GM04503 (cell line): Measurements from ENCODE around the gene WWOX.

Experiments
- DNase-seq: peaks from one replicate; pipeline ENCODE4 v3.0.0-alpha.2; 2012; ENCODE audit warnings: low read depth

The WWOX gene

DNA sequence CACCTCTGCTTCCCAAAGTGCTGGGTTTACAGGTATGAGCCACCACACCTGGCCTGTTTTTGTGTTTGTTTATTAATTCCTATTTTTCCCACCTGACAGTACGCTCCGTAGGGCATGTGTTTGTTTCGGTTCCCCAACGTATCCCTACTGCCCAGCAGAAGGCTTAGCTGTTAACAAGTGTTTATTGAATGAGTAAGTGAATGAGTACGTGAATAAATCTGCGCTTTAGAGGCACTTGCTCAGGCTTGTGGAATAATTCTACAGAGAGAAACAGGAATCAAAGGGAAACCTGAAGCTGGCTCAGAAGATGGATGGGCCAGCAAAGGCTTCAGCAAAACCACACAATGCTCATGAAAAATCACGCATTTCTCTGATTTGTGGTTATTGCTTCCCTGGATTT lies 853.2 kb downstream of the WWOX start:
- DNase-seq = no peak

- DNase-seq = no peak
Observed at GRCh38 chr16:78953526-78953925, 854.1 kb downstream of the WWOX start.

GRCh38 chr16:78955206-78955605 lies 855.8 kb downstream of the WWOX start:
- DNase-seq = no peak

DNA sequence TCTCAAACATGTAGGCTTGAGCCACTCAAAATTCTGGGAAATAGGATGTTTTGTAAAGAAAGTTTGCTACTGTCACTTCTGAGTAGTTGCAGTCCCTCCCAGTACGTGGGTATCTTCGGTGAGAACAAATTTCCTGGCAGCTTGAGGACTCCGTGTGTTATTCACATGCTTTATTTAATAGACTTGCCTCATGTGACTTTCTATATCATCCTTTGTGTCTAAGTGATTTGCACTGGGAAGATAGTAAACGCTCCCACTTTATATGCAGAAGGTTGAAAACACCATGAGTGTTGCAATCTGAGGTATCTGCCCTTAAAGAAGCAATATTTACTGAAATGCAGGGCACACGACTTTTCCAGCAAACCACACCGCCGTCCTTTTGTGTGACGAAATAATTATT lies 857.4 kb downstream of the WWOX start:
- DNase-seq = no peak

GRCh38 chr16:78957317-78958100 lies 858.1 kb downstream of the WWOX start:
- no peak for DNase-seq

- no peak for DNase-seq
Observed at GRCh38 chr16:78961464-78961863, 862.0 kb downstream of the WWOX start.

GRCh38 chr16:78962457-78962929 lies 863.0 kb downstream of the WWOX start:
- no peak for DNase-seq

- no peak for DNase-seq
Observed at GRCh38 chr16:78967948-78968347, 868.5 kb downstream of the WWOX start.

GRCh38 chr16:78969721-78970120 lies 870.3 kb downstream of the WWOX start:
- DNase-seq = no peak

DNA sequence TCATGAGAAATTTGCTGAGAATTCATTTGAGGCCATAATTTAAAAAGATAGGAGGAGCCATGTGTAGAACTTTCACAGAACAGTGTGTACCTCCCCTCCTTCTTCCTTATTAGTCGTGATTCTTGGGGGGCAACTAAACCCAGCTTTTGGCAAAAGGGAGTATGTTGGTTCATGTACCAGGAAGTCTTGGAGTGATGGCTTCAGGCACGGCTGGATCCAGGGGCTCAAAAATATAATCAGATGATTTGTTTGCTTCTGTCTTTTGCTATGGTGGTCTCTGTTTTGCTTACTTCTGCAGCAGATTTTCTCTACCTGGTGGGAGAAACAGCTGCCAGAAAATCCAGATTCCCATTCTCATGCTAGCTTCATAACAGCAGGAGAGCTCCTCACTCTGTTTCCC lies 871.2 kb downstream of the WWOX start:
- DNase-seq = no peak

- no peak for DNase-seq
Observed at GRCh38 chr16:78972006-78972405, 872.6 kb downstream of the WWOX start.

GRCh38 chr16:78972986-78973385 lies 873.5 kb downstream of the WWOX start:
- no peak for DNase-seq

DNA sequence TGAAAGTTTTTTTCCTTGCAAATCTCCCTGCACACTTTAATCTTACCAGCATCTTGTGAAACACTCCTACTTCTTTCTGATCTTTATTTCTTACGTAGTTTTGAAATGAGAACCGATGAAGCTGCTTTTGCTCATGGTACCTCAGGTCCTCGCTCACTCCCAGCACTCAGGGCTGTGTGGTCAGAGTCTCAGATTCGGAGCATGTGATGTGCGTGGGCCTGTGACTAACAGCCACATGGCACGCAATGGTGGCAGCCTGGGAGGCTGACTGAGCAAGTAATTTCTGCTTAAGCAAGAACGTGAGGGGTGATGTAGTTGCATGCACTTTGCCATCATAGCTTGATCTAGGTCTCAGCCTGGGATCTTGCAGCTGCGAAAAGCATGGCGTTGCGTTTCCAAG lies 876.8 kb downstream of the WWOX start:
- no peak for DNase-seq

GRCh38 chr16:78980825-78981224 lies 881.4 kb downstream of the WWOX start:
- no peak for DNase-seq

GRCh38 chr16:78982096-78982744 lies 882.8 kb downstream of the WWOX start:
- DNase-seq = no peak

DNA sequence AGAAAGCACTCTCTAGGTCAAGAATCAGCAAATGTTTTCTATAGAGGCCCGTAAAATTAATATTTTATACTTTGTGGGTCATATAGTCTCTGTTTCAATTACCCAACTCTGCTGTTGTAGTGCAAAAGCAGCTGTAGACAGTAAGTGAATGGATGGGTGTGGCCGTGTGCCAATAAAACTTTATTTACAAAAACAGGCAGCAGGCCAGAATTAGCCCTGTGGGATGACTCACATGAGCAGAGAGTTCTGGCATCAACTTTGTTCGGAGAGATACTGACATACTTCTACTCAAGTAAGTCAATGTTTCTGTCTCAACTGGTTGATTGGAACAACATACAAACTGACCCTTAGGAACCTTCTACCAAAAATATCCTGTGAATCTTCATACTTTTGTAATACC lies 884.9 kb downstream of the WWOX start:
- no peak for DNase-seq

DNA sequence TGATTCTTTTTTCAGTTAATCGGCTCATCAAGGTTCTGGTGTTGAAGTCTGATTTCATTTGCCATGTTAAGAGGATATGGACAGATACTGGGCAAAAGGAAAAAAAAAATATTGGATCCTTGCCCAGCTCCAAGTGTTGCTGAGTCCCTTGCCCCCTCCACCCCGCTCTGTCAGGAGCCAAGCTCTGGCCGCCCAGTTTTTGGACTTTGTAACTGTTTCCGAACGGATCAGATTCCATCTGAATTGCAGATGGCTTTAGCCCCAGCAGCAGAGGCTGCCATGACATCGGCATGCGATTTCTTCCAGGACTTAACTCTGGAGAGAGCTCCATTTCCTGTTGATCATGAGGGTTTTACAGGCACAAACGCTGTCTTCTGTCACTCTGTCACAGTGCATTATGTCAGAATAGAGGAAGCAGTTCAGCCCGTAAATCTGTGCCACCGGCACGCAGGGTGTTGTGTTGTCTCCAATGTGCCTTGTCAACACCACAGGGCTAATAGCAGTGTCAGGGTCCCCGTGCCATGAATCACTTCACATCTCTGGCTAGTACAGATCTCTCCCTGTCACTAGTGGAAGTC lies 885.5 kb downstream of the WWOX start:
- no peak for DNase-seq

DNA sequence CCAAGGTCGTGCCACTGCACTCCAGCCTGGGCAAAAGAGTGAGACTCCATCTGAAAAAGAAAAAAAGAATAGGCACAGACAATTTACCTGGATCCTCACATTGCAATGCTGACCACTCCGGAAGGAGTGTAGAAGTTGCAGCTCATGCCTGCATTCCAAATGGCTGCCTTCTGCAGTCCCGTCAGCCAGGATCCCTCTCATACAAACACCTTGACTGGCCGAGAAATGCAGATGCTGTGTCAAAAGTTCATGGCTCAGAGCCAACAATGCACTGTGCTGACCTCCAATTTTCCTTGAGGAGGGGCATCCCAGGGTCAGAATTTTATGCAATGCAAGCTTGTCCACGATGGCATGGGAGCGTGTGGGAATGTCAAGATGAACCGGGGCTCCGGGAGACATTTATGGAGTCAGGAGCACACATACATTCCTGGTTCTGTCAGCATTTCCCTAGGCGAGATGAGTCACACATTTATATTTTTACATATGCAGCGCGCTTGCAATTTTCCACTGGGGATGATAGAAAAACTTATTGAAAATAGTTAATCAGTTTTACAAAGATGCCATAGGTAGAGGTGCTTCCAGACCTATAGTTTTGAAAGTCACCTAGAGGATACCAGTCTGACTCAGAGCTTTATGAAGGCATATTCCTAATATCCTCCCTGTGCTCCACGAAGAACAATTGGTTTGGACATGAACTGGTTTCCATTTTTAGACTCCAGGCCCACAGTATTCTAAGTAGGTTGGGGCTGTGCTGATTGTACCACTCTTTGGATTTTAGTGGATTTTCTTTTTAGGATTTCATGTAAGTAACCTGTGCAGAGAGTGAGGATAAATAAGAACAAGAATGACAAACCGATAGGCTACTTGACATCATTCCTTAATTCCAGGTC lies 886.5 kb downstream of the WWOX start:
- no peak for DNase-seq

- no peak for DNase-seq
Observed at GRCh38 chr16:78987666-78988065, 888.2 kb downstream of the WWOX start.

GRCh38 chr16:78988361-78988969 lies 889.0 kb downstream of the WWOX start:
- no peak for DNase-seq

DNA sequence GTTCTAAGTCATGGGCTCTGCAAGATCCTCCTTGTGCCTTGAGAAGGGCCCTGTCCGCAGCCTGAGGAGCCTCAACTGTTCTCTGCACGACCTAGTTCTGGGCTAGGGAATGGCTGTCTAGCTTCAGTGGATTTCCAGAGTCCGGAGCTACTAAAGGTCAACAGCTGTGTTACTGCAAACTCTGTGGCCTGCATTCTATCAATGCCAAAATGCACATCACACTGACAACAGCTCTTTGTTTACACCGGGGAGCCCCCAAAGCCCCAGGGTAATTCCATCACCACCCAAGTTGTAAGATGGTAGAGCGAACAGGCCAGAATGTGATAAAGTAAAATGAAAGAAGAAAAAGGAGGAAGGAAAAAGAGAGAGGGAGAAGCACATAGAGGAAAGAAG lies 890.9 kb downstream of the WWOX start:
- no peak for DNase-seq

DNA sequence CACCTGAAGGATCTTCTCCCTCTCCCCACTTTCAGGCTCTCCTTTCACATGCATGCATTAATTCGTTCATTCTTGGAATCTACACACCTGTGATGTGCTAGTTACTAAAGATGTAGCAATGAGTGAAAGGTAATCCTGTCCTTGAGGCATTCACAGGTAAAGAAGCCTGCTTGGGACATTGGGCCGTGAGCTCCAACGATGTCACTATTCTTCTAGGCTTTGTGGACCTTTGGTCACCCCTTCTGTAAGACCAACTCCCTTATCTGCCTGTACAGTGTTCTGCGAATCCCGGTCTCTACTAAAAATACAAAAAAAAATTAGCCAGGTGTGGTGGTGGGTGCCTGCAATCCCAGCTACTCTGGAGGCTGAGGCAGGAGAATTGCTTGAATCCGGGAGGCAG lies 892.5 kb downstream of the WWOX start:
- no peak for DNase-seq
